GM19043 (cell line): Measurements from ENCODE around the gene PRICKLE2.
"Not testable (repeated sequence)": the region's sequence is repeated elsewhere in the genome, so short reads cannot be mapped to it uniquely, and the experiment has no call there.

Experiments used
- ATAC-seq: cut with Tn5 transposase; IDR thresholded peaks from one replicate; pipeline ENCODE4 v1.9.1; 2021; ENCODE audit warnings: low read depth; ENCODE audit not compliant: unreplicated experiment

PRICKLE2 gene

DNA sequence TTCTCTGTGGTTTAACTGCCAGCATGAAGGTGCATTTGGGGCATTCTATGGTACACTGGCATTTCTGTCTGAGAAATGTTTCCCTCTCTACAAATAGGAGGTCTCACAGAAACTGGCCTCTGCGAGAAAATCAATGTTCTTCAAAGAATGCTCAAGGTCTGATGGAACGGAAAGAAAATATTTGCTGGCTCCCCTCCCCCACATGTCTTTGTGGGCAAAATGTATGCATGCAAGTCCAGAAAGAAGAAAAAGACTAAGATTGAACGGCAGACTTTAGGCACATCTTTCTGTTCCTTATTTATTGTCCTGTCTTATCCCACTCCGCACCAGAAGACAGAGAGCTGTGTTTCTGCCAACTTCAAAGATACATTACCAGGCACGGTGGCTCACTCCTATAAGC lies 118.1 kb downstream of the PRICKLE2 start:
- ATAC-seq = no peak

DNA sequence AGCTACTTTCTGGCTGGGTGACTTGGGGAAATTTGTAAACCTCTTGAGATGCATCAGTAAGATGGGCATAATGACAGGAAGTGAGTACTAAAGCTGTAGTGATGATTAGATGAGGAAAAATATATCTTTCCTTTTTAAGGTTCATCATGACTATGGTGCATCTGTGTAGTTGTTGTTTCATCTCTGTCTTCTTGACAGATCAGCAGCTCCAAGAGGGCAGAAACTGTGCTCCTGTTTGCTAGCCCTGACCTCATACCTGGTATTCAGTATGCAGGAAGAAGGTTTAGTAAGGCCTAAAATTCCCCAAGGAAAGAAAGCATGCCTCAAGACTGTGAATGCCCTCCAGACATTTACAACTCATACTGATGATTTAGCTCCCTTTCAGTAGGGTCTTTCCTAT lies 119.5 kb downstream of the PRICKLE2 start:
- ATAC-seq = no peak

DNA sequence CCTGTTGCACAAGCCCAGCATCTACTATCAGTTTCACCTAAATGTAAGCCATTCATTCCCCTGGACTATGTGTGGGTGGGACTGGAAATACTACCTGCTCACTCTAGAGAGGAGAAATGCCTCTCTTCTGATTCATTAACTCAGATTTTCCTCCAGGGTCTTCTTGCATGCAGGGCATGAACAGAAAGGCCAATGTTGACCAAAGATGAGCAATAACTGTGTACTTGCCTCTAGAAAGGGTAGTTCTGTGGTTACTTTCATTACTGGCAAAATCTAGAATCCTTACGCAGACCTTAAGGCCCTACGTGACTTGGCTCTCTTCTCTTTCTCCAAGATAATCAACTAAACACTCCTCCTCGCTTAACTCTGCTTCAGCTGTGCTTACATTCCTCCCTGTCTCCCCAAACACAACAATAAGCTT lies 120.6 kb downstream of the PRICKLE2 start:
- ATAC-seq = no peak

DNA sequence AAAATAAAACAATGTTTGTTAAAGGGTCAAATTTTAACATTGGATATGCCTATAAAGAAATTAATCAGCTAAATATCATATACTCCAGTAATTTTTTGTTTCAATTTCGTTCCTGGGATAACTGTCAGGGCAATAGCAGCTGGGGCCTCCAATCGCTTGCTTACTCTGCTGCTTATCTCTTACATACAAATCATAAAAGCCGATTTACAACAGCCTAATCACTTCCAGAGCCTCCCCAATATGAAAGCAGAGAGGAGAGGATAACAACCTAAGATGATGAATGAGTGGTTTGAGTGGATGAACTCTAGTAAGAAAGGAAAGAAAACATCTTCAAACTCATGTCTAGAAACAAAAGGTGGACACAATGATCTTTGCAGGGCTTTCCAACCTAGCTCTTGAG lies 121.3 kb downstream of the PRICKLE2 start:
- ATAC-seq = no peak

DNA sequence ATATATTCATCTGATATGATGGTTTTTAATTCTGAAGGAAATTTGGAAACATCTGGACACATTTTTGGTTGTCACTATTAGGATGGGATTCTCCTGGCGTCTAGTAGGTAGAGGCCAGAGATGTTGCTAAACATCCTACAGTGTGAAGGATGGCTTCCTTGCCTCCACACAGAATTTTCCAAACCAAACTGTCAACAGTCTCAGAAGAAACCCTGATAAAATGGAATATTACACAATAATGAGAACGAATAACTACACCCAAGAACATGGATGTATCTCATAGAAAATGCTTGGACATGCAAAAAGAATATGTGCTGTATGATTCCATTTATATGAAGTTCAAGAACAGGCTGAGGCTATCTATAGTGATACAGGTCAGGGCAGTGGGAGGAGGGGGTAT lies 122.1 kb downstream of the PRICKLE2 start:
- no peak for ATAC-seq

DNA sequence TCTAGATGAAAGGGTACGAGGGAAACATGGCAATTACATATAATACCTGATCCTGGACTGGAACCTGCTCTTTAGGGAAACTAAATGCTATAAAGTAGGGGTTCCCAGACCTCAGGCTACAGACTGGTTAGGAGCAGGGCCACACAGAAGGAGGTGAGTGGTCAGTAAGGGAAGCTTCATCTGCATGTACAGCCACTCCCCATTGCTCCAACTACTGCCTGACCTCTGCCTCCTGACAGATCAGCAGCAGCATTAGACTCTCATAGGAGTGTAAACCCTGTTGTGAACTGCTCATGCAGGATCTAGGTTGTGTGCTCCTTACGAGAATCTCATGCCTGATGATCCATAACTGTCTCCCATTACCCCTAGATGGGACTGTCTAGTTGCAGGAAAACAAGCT lies 123.1 kb downstream of the PRICKLE2 start:
- no peak for ATAC-seq

DNA sequence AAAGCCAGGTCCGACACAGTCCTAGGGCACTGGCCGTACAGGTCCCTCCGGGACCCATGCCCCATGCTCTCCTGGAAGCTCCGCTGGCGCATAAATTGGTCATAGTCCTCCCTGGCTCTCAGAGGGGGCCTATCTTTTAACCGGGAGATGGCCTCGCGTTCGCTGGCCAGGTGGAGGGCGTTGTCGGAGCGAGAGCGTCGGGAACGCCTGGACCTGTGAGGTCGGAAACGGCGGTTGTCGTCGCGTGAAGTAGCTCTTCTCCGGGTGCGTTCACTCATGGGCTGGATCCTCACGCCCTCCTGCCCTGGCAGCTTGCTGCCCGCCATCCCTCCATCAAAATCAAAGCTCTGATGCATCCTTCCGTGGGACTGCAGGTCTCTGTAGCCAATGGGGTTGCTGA lies 126.0 kb downstream of the PRICKLE2 start:
- no peak for ATAC-seq

DNA sequence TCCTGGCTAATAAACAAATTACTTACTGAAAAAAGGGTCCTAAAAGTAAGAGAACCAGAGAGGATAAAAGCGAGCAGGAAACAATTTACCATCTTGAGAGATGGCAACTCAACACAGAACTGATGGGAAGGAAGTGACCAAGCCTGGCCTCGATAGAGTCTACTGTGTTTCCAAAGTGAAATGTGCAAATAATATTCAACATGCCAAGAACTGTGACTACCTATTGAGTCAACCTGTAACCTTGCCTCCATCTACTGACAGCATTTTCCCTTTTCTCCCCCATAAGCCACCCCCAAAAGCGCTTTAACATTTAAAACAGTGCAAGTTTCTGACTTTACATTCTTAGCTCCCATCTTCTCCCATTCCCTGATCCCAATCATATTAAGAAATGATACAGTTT lies 126.6 kb downstream of the PRICKLE2 start:
- no peak for ATAC-seq

DNA sequence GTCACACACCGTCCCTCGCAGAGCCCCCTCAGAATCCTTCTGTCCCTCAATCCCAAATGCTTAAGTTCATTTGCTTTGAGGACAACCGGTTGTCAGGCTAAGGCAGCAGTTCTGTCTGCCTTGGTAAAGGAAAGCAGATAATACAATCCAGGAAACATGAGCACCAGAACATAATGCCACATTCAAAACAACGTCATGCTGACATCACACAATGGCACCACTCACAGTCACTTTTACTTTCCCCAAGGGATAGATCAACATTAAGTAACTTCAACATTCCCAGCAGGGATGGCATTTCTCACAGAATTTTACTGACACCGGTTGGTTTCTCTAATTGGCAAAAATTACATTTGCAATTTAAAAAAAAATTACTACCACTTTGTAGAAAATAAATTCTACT lies 127.3 kb downstream of the PRICKLE2 start:
- no peak for ATAC-seq

DNA sequence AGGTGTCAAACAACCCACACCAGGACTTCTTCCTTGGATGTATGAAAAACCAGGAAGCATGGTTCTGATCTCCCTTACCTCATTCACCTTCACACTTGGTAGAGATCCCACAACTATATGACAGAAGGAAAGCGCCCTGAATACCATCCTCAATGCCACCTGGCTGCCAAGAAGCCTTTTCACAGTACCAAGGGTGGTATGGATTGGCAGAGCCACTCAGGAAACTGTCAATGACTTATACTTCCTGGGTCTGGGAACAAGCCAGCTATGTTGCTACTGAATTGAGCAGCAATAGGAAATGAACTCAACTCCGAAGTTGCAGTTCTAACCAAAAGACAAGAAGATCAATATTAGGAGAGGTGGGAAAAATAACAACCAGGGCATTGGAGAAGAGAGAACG lies 129.5 kb downstream of the PRICKLE2 start:
- ATAC-seq = no peak

DNA sequence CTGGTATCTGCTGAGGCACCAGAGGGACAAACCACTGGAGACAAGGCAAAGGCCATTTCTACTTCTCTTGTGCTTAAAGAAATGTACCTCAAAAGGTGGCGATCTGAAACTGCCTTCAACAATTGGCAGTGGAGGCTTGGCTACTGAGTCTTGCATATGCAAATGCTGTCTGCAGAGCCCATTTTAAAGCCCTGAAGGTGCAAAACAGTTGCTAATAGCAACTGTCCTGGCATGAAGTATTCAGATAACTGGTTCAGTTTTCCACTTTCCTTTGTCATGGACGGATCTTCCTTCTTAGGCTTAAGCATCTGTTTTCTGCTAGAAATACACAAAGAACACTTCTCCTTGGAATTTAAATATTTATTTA lies 130.6 kb downstream of the PRICKLE2 start:
- no peak for ATAC-seq

DNA sequence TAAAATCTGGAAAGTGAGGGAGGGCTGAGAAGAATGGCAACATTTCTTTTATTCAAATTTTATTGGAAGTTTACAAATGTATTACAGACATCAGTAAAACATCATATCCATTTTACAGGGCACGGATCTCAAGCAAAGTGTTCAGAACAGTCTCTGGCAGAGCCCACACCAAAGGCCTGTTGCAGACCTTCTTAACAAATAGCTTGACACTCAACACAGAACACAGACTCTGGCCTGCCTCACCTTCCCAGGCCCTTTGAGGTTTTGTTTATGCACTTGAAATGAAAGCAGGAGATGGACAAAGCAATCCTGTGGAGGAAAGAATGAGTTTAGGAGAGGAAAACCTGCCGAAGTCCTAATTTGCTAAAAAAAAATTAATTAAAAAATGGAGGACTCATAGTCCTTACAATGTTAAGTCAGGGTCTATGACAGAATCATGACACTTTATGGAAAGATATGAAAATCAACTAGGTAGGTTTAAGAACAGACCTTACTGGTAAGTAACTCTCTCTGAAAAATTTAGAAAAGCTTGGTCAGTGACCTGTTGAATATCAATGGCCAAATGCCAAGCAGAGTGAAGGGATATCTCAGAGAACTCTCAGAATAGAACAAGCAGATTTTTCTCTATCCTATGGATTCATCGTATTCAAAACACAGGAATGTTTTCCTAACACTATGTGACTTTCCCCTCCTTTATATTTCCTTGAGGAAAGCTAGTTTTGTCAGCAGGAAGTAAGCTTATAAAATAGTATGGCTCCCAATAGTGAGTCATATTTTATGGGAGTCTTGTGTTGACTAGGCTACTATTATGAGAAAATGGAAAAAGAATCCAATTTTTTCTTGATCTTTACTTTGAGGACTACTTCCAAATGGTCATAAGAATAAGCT lies 131.2 kb downstream of the PRICKLE2 start:
- no peak for ATAC-seq

DNA sequence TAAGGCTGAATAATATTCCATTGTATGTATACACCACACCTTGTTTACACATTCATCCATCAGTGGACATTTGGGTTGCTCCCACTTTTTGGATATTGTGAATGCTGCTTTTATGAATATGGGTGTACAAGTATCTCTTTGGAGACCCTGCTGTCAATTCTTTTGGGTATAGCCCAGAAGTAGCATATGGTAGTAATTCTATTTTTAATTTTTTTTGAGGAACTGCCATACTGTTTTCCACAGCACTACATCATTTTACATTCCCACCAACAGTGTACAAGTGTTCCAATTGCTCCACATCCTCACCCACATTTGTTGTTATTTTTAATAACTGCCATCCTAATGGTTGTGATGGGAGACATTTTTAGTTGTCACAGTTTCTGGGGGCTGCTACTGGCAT lies 132.1 kb downstream of the PRICKLE2 start:
- no peak for ATAC-seq

DNA sequence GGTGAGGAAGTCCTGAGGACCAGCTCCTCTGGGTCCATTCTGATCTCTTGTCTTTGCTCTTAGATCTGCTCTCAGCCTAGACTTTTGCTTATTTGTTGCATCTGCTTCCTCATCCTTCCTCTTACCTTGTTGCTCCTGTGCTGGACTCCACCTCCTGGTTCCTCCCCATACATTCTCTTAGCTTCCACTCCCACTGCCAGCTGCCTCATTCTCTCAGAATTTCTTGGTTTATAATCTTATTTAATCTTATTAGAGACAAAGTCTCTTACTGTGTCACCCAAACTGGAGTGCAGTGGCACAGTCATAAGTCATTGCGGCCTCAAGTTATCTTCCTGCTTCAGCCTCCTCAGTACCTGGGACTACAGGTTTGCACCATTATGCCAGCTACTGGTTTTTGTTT lies 133.8 kb downstream of the PRICKLE2 start:
- no peak for ATAC-seq

DNA sequence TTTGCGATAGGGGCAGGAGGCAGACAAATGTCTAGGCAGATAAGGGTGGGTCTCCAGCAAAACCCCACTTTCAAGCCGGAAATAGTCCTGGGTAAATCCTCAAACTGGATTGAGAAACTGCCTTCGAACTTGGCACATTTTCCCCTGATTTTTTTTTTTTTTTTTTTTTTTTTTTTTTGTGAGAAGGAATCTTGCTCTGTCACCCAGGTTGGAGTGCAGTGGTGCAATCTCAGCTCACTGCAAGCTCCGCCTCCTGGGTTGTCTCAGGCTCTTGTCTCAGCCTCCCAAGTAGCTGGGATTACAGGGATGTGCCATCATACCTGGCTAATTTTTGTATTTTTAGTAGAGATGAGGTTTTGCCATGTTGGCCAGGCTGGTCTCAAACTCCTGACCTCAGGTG lies 135.9 kb downstream of the PRICKLE2 start:
- not testable (repeated sequence) for ATAC-seq

DNA sequence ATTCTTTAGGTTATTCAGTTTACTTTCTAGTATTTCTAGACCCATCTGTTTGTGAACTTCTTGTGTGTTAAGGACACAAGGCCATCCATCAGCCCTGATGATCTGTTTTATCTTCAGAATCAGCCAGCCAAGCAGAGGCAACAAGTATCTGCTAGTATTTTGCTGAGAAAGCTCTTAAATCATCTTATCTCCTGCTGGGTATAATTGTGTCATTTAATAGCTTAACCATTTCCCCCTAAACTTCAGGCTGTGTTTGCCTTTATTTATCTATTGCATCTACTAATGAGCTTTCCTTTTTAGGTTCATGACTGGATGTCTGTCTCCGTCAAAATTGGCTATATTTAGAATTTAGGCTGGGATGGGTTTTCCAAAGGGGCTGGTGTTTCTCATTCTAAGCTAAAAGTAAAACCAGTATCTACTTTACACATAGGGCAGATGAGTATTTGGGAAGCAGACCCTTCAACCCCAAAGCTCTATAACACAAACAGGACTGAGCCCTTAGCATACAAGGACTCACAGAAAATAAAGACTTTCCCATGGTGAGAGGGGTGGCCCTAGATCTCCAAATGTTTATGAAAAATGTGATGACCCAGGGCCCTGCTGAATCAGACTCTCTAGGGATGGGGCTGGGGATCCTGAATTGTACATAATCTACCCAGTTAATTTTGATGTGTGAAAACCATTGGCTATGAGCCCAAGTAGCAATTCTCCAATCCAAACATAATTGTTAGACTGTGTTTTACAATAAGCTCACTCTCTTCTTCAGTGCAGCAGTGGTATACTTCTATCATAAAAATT lies 136.7 kb downstream of the PRICKLE2 start:
- no peak for ATAC-seq

DNA sequence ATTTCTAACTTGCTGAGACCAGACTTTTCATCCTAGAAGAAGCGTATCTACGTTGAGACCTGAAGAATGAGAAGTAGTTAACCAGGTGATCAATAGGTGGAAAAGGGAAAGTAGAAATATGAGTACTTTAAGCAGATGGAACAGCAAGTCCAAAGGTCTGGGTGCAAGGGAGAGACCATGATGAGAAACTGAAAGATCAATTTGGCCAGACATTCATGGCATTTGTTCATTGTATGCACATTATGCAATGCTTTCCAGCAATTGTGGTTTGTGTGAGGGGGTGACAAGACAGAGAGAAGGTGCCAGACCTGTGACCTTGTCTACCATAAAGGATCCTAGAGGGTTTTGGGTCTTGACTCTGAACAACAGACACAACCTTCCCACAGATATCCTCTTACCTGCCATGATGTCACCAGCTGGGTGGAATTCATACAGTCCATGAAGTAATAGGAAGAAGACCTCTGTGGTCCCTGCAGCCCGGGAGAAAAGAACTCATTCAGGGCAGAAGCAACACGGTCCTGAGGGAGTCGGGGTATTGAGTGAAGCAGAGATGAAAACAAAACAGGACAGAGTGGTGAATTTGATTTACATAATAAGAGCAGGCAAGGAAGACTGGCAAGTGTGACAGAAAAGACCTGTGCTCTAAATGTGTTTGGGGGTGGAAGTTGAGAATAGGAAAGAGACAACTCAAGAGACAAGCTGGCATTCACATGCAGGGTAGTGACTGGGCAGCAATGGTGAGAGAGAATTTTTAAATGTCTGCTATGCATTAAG lies 138.6 kb downstream of the PRICKLE2 start:
- no peak for ATAC-seq

DNA sequence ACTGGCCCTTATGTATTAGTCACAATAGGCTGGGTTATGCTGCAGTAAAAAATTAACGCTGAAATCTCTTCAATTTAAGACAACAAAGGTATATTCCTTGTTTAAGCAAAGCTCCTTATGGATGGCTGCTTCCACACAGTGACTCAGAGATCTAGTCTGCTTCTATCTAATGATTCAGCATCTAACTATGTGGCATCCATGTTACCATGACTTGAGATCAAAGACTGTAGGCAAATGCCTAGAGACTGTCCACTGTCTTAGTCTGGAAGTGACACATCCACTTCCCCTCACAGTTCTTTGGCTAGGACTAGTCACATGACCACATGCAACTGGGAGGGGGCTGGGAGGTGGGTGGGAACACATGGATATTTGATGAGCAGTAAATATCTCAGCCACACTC lies 140.6 kb downstream of the PRICKLE2 start:
- no peak for ATAC-seq

DNA sequence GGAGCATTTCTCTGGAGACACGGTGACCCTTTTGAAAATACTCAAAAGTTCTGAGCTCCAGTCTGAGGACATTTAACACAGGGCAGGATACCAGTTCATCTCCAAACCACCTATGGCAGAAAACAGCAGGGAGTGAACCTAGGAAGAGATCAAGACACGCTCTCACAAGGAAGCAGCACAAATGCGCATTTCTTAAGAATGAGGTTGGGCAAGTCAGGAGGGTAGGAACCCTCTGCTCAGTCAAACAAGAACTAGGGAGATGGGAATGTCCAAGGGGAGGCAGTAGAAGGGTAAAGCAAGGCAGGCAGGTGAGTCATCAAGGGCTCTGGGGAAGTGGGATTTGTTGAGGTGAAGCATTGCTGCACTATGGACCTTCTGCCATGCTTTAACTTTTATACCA lies 141.7 kb downstream of the PRICKLE2 start:
- no peak for ATAC-seq

DNA sequence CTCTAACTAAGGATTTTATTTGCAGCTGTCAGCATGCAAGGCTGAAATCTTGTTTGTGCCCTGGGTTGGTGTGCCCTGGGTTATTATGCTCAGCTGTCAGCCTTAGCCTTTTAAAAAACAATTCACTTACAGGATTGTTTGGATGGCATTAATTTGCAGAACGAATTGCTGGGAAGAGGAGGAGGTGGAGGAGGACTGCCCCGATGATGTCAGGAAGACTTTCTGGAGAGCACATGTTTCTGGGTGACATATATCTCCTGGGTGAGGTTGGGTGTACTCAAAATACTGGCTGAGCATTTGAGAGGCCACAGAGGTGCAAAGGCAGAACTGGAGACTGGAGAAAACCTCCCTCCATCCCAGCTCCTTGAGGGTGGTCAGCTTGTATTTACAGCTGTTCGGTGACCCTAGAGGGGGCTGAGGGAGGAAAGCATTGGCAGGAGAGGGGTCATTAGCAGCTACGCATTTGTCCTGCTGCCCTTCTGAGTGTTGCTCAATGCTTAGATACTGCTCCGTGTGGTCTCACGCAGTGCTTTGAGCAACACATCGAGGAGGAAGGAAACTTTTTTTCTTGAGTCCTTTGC lies 142.2 kb downstream of the PRICKLE2 start:
- ATAC-seq = no peak

DNA sequence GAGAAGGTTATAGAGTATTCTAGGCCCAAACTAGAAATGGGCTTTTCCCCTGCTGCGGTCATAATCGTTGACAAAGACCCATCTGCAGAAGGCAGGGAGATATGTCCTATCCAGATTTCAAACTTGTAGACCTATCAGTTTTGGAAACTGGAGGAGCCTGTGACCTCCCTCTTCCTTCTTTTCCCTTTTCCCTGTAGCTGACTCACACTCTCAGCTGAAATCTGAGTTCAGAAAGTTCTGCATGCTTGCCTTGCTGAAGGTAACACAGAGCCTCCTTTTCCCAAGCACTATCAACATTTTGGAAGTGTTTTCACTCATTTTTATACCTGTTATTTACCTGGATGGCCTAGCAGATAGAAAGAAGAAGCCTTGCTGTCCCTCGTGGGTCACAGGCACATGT lies 142.9 kb downstream of the PRICKLE2 start:
- ATAC-seq = no peak
